Trophoblast cell (in vitro differentiated cells and primary cell): Measurements from ENCODE around the gene CCDC85C.

Experiments
- DNase-seq, 2 donors: peaks; one replicate each; pipeline ENCODE4 v3.0.0-alpha.2; 2016
- H2AFZ ChIP-seq: 2 replicates; pipeline ENCODE4 v1.6.1; 2013; ENCODE audit warnings: low read length, moderate library complexity, mild to moderate bottlenecking; ENCODE audit not compliant: insufficient read depth, poor library complexity
- H2AK5ac ChIP-seq: 2 replicates; pipeline ENCODE4 v1.6.1; 2013; ENCODE audit warnings: mild to moderate bottlenecking, low read length
- H2BK120ac ChIP-seq: 2 replicates; pipeline ENCODE4 v1.6.1; 2013; ENCODE audit warnings: low read length, mild to moderate bottlenecking, moderate library complexity; ENCODE audit not compliant: insufficient read depth, poor library complexity
- H2BK12ac ChIP-seq: 2 replicates; pipeline ENCODE4 v1.6.1; 2013; ENCODE audit warnings: mild to moderate bottlenecking, low read length, moderate library complexity
- H2BK5ac ChIP-seq: 2 replicates; pipeline ENCODE4 v1.6.1; 2013; ENCODE audit warnings: low read length, low read depth, moderate library complexity, mild to moderate bottlenecking; ENCODE audit not compliant: poor library complexity
- H3K14ac ChIP-seq: 2 replicates; pipeline ENCODE4 v1.6.1; 2013; ENCODE audit warnings: mild to moderate bottlenecking, low read length
- H3K18ac ChIP-seq: 2 replicates; pipeline ENCODE4 v1.6.1; 2013; ENCODE audit warnings: mild to moderate bottlenecking, low read length
- H3K23ac ChIP-seq: 2 replicates; pipeline ENCODE4 v1.6.1; 2013; ENCODE audit warnings: low read length
- H3K27ac ChIP-seq: 2 replicates; pipeline ENCODE4 v1.5.1; 2013; ENCODE audit warnings: low read depth, mild to moderate bottlenecking, inconsistent platforms, low read length, moderate library complexity
- H3K27me3 ChIP-seq: 2 replicates; pipeline ENCODE4 v1.6.1; 2013; ENCODE audit warnings: inconsistent platforms, mild to moderate bottlenecking, low read length, moderate library complexity; ENCODE audit not compliant: insufficient read depth
- H3K36me3 ChIP-seq, 2 experiments: 1 replicate in 1 of 2; 2 replicates in 1 of 2; pipeline ENCODE4 v1.6.1; 2013; ENCODE audit warnings: low read length in 2 of 2, mild to moderate bottlenecking in 2 of 2, moderate library complexity in 1 of 2; ENCODE audit not compliant: insufficient read depth in 2 of 2, control insufficient read depth in 1 of 2
- H3K4ac ChIP-seq: 2 replicates; pipeline ENCODE4 v1.6.1; 2013; ENCODE audit warnings: low read depth, mild to moderate bottlenecking, low read length, moderate library complexity
- H3K4me1 ChIP-seq, 2 experiments: 1 replicate in 1 of 2; 2 replicates in 1 of 2; pipeline ENCODE4 v1.6.1; 2013; ENCODE audit warnings: low read length in 2 of 2, mild to moderate bottlenecking in 2 of 2, moderate library complexity in 1 of 2; ENCODE audit not compliant: insufficient read depth in 2 of 2, control insufficient read depth in 1 of 2
- H3K4me2 ChIP-seq: 2 replicates; pipeline ENCODE4 v1.6.1; 2013; ENCODE audit warnings: inconsistent platforms, mild to moderate bottlenecking, low read length, moderate library complexity
- H3K4me3 ChIP-seq: 2 replicates; pipeline ENCODE4 v1.5.1; 2013; ENCODE audit warnings: mild to moderate bottlenecking, low read depth, low read length, inconsistent platforms
- H3K79me1 ChIP-seq: one replicate; pipeline ENCODE4 v1.6.1; 2013; ENCODE audit warnings: low read length
- H3K79me2 ChIP-seq: 2 replicates; pipeline ENCODE4 v1.6.1; 2013; ENCODE audit warnings: low read length, mild to moderate bottlenecking; ENCODE audit not compliant: control insufficient read depth, insufficient read depth, poor library complexity
- H3K9ac ChIP-seq: 2 replicates; pipeline ENCODE4 v1.6.1; 2013; ENCODE audit warnings: mild to moderate bottlenecking, low read length
- H3K9me3 ChIP-seq: 2 replicates; pipeline ENCODE4 v1.6.1; 2013; ENCODE audit warnings: low read depth, mild to moderate bottlenecking, control low read depth, inconsistent platforms, low read length; ENCODE audit not compliant: insufficient read depth
- H4K12ac ChIP-seq: 2 replicates; pipeline ENCODE4 v1.6.1; 2013; ENCODE audit warnings: low read depth, mild to moderate bottlenecking, low read length, moderate library complexity
- H4K8ac ChIP-seq: 2 replicates; pipeline ENCODE4 v1.6.1; 2013; ENCODE audit warnings: low read depth, mild to moderate bottlenecking, low read length, moderate library complexity
- H4K91ac ChIP-seq: one replicate; pipeline ENCODE4 v1.6.1; 2013; ENCODE audit warnings: low read depth, mild to moderate bottlenecking, low read length, moderate library complexity
- WGBS: extraction: QIAGEN DNeasy Blood & Tissue Kit; methylation state at CpG from one replicate; pipeline ENCODE4 v1.1.7; 2013; ENCODE audit warnings: missing lambda C conversion rate; ENCODE audit not compliant: insufficient read length, insufficient coverage; ENCODE audit errors: extremely low coverage; 5-methylcytosine and 5-hydroxymethylcytosine counted together

The CCDC85C gene

DNA sequence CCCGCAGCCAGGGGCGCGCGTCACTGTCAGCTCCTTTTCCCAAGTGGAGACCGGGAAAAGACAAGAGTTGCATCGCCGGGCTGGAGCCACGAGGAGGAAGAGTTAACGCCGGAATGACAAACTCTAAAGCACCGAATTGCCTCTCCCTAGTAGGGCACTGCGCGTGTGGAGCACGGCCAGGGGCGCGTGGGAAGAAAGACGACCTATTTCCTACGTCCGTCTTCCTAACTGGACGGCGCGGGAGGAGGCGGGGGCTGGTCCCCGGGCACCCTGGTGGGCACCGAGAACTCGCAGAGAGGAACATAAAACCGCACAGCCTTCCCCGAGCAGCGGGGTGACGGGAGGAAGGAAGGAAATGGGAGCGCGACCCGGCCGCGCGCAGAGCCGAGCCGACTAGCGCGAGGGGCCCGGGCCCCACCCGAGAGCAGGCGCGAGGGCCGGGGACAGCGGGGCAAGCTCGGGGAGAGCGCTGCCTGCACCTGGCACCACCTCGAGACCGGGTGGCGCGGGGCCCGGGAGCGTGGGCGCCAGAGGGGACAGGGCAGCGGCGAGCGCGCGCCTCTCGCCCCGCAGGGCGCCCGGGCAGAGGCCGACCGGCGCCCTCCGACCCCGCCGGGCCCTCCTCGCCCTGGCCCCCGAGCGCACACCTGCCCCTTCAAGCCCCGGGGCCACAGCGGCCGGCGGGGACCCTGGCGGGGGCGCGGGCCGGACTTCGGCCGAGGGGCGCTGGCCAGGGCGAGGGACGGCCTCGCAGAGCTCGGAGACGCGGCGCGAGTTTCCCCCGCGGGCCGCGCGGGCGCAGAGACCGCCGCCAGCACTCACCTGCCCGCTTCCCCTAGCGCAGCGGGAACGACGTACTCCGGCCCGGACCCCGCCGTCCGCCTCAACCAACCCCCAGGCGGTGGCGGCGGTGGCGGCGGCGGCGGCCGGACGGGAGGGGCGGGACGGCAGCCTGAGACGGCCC, 123.8 kb downstream of the CCDC85C start, which contains the start of gene SETD3:
Gene SETD3 (minus strand): TSS at position 954 of the 964 bp plus-strand sequence. CDS start 15,054 bp downstream, outside the sequence.
- H2BK5ac ChIP-seq = peak within 1 kb of the TSS; percentile 77
- H3K9me3 ChIP-seq = no peaks in the 10 kb centered on the region
- peak within 1 kb of the TSS; percentile 91 for H3K27ac ChIP-seq
- H3K4me3 ChIP-seq = peak within 1 kb of the TSS; percentile 98
- H4K12ac ChIP-seq = peak within 1 kb of the TSS; percentile 83
- peak within 1 kb of the TSS; percentile 44 for H2BK120ac ChIP-seq
- peaks cover 27% of the 10 kb centered on the region for H3K79me2 ChIP-seq
- peaks cover 12% of the 10 kb centered on the region for H3K79me1 ChIP-seq
- no peaks in the 10 kb centered on the region for H3K36me3 ChIP-seq
- H2BK12ac ChIP-seq = peak within 1 kb of the TSS; percentile 30
- H3K27me3 ChIP-seq = no peaks in the 10 kb centered on the region
- peak within 1 kb of the TSS; percentile 95 for H3K4ac ChIP-seq
- H4K8ac ChIP-seq = peak within 1 kb of the TSS; percentile 94
- peak within 1 kb of the TSS; percentile 95 for H3K14ac ChIP-seq
- peak within 1 kb of the TSS; percentile 75 for H3K9ac ChIP-seq
- H2AK5ac ChIP-seq = peak within 1 kb of the TSS; percentile 74
- peak within 1 kb of the TSS; percentile 91 for H3K18ac ChIP-seq
- DNase-seq = peak in 1 of 2 donors; percentile 50
- peaks cover 3 to 12% of the 10 kb centered on the region in 2 experiments for H3K4me1 ChIP-seq
- H3K23ac ChIP-seq = peak within 1 kb of the TSS; percentile 99
- H2AFZ ChIP-seq = peak within 1 kb of the TSS; percentile 95
- H4K91ac ChIP-seq = peak within 1 kb of the TSS; percentile 88
- H3K4me2 ChIP-seq = peak within 1 kb of the TSS; percentile 97
- no CpG with 5 or more reads among the region's 122 CpGs for WGBS

DNA sequence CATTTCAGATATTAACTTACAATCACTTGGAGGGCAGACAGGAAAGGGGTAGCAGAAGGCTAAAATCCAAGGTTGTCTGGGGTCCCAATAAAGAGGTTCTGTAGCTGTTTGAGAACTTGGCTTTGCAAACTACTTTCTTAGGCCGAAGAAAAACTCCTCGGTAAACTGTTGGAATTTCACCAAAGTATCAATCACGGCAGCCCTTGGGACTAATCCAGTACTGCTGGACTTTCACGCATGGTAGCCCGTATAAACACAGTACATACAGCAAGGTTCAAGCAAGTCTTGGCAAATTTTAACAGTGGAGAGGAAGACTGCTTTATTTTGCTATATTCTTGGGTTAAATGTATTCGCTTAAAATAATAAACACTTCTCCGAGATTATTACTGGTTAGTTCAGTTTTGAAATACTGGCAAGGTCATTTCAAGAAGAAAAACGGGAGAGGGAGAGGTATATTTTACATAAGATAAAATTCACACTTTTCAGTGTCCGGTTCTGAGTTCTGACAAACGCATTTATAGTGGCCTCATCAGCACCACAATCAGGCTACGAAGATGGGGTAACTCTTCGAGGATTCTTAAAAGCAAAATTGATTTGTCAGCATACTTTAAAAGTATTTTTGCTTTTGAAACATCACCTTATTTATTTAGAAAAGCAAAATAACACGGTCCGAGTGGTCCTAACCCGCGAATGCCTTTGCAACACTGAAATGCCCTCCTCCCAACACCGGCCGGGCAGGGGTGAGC, 124.7 kb downstream of the CCDC85C start:
- Histone ChIP-seq H3K18ac (peak overlapping the region; percentile 91), H3K9me3 (no peaks in the 10 kb centered on the region), H3K4ac (peak overlapping the region; percentile 95), H3K23ac (no peak overlapping the region), H2BK120ac (no peak overlapping the region), H3K14ac (peak overlapping the region; percentile 95), H3K79me1 (peaks cover 12% of the 10 kb centered on the region), H3K4me3 (peak overlapping the region; percentile 98), H4K8ac (peak overlapping the region; percentile 82), H3K4me1 (peaks cover 3 to 14% of the 10 kb centered on the region in 2 experiments), H4K91ac (peak overlapping the region; percentile 88), H3K27ac (no peak overlapping the region), H2BK12ac (no peak overlapping the region), H3K9ac (peak overlapping the region; percentile 75), H3K36me3 (no peaks in the 10 kb centered on the region), H3K79me2 (peaks cover 27% of the 10 kb centered on the region), H3K4me2 (peak overlapping the region; percentile 97), H2AK5ac (no peak overlapping the region), H4K12ac (no peak overlapping the region), H2BK5ac (peak overlapping the region; percentile 77), H3K27me3 (no peaks in the 10 kb centered on the region), H2AFZ (peak overlapping the region; percentile 95)
- no peak for DNase-seq
- no CpG with 5 or more reads among the region's 18 CpGs for WGBS

DNA sequence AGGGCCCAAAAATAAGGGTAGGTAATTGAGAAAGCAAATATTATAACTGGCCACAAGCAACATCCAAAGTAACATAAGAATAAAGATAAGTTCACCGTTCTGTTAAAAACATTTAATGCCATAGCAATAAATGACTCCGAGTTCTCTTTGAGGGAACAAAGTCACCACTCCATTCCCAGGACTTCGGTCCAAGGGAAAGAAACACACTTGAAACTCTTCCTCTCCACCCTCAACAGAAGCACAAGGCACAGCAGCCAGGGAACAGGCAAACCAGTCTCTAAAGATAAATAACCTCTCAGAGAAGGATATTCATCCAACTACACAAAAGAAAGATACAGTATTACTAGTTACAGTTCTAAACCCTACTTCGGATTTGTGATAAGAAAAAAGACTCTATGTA, 125.9 kb downstream of the CCDC85C start:
- no CpG with 5 or more reads among the region's 4 CpGs for WGBS
- H2BK5ac ChIP-seq = no peak overlapping the region
- H3K4ac ChIP-seq = peak overlapping the region; percentile 71
- peaks cover under 1 to 12% of the 10 kb centered on the region in 2 experiments for H3K4me1 ChIP-seq
- H3K18ac ChIP-seq = no peak overlapping the region
- DNase-seq = no peak
- no peak overlapping the region for H3K4me3 ChIP-seq
- no peaks in the 10 kb centered on the region for H3K27me3 ChIP-seq
- no peak overlapping the region for H3K27ac ChIP-seq
- H3K14ac ChIP-seq = no peak overlapping the region
- no peak overlapping the region for H3K4me2 ChIP-seq
- no peak overlapping the region for H4K12ac ChIP-seq
- H2AK5ac ChIP-seq = no peak overlapping the region
- H3K79me1 ChIP-seq = peaks cover 12% of the 10 kb centered on the region
- H2BK12ac ChIP-seq = no peak overlapping the region
- H4K91ac ChIP-seq = no peak overlapping the region
- H3K9ac ChIP-seq = no peak overlapping the region
- H3K36me3 ChIP-seq = peaks cover 0 to 2% of the 10 kb centered on the region in 2 experiments
- no peak overlapping the region for H4K8ac ChIP-seq
- no peaks in the 10 kb centered on the region for H3K9me3 ChIP-seq
- H3K23ac ChIP-seq = no peak overlapping the region
- no peak overlapping the region for H2BK120ac ChIP-seq
- H2AFZ ChIP-seq = no peak overlapping the region
- H3K79me2 ChIP-seq = peaks cover 27% of the 10 kb centered on the region

DNA sequence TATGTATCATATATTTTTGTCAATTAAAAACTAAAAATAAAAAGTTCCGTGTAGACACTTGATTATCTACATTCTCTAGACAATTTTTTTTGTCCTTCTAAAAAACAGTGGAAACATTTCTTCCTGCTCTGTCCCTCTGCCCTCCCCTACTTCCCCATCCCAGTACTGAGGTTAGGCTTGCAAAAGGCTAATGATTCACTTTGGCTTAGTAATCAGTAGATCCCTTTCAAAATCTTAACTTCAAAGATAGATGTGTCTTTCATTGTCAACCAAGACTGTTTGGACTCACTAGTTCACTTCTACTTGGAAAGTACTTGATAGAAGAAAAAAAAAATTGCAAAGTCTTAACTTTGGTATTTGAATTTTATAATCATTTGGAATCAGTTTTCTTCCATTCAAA, 127.1 kb downstream of the CCDC85C start:
- Histone ChIP-seq H2BK120ac (no peak overlapping the region), H2AFZ (no peak overlapping the region), H3K79me2 (peaks cover 26% of the 10 kb centered on the region), H2BK12ac (no peak overlapping the region), H4K12ac (no peak overlapping the region), H3K9me3 (no peaks in the 10 kb centered on the region), H4K91ac (no peak overlapping the region), H3K27ac (no peak overlapping the region), H3K4me3 (no peak overlapping the region), H3K14ac (no peak overlapping the region), H3K23ac (no peak overlapping the region), H3K9ac (no peak overlapping the region), H3K4me1 (peaks cover 0 to 9% of the 10 kb centered on the region in 2 experiments), H3K18ac (no peak overlapping the region), H2BK5ac (no peak overlapping the region), H4K8ac (no peak overlapping the region), H3K36me3 (peaks cover 0 to 2% of the 10 kb centered on the region in 2 experiments), H3K79me1 (peaks cover 12% of the 10 kb centered on the region), H2AK5ac (no peak overlapping the region), H3K4ac (no peak overlapping the region), H3K27me3 (no peaks in the 10 kb centered on the region), H3K4me2 (no peak overlapping the region)
- no CpG with 5 or more reads among the region's 1 CpG for WGBS
- peak in 1 of 2 donors; percentile 33 for DNase-seq
